Esophagus (tissue), 2 donors: Measurements from ENCODE around the gene DES. TPM values are rescaled to one million over a fixed set of nuclear protein-coding genes. Genes with fewer than 3 reads are reported as not detected.

ENCODE experiments used
- H3K27ac ChIP-seq, 2 donors: one replicate each; pipeline ENCODE4 v1.5.1; 2013; ENCODE audit warnings: low read depth in 2 of 2, mild to moderate bottlenecking in 2 of 2, inconsistent platforms in 1 of 2, low read length in 1 of 2, moderate library complexity in 1 of 2
- H3K27me3 ChIP-seq, 2 donors: one replicate each; pipeline ENCODE4 v1.6.1; 2013; ENCODE audit warnings: low read length in 2 of 2, control low read depth in 1 of 2, mild to moderate bottlenecking in 1 of 2; ENCODE audit not compliant: insufficient read depth in 2 of 2, control insufficient read depth in 1 of 2
- H3K36me3 ChIP-seq, 2 donors: one replicate each; pipeline ENCODE4 v1.6.1; 2013; ENCODE audit warnings: low read length in 1 of 2; ENCODE audit not compliant: control insufficient read depth in 2 of 2, insufficient read depth in 2 of 2
- H3K4me1 ChIP-seq, 2 donors: one replicate each; pipeline ENCODE4 v1.6.1; 2013; ENCODE audit warnings: low read length in 1 of 2; ENCODE audit not compliant: control insufficient read depth in 2 of 2, insufficient read depth in 2 of 2
- H3K4me3 ChIP-seq, 2 donors: one replicate each; pipeline ENCODE4 v1.5.1; 2013; ENCODE audit warnings: low read length in 2 of 2, mild to moderate bottlenecking in 2 of 2, low read depth in 1 of 2, moderate library complexity in 1 of 2
- H3K9me3 ChIP-seq, 2 donors: one replicate each; pipeline ENCODE4 v1.6.1; 2013; ENCODE audit warnings: mild to moderate bottlenecking in 2 of 2, low read depth in 1 of 2, low read length in 1 of 2, moderate library complexity in 1 of 2; ENCODE audit not compliant: control insufficient read depth in 2 of 2, insufficient read depth in 1 of 2
- WGBS, 2 donors: extraction: QIAGEN DNeasy Blood & Tissue Kit; methylation state at CpG; one replicate each; pipeline ENCODE4 v1.1.7; 2013; 5-methylcytosine and 5-hydroxymethylcytosine counted together
- polyA plus RNA-seq, 2 donors: library from polyadenylated mRNA; stranded (reverse); fragments of 200-250 nt; gene quantifications; one replicate each; pipeline ENCODE4 v1.2.3, GENCODE V29; 2013
- donor health status: healthy with polysubstance abuse.
- donor health status: Bipolar disorder and iron deficiency.

Gene DES
- polyA plus RNA-seq, 2 donors: 672 to 686 TPM

DNA sequence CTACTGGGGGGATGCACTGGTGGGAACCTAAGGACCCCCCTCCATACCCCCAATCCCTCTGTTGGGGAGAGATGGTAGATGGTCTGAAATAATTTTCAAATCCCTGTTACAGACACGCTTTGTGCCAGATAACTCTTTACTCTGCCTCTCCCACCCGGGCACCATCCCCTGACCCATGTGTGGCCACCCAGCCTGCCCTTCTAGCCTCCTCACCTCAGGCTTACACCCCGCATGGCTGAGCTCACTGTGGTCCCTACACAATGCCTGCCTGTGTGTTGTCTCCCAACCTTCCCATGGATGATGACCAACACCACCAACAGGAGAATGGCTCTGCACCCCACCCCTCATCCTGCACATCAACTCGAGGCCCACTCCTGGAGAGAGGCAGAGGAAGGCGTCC is 31.4 kb downstream of the DES start:
- H3K4me3 ChIP-seq: no peak overlapping the region
- H3K4me1 ChIP-seq: peaks cover 0 to 8% of the 10 kb centered on the region in 2 donors
- 78 to 85% methylated on average over 5 of the region's 5 CpGs for WGBS, 2 donors
- peak overlapping the region; percentile 44 to 71 for H3K27ac ChIP-seq
- no peaks in the 10 kb centered on the region for H3K9me3 ChIP-seq
- no peaks in the 10 kb centered on the region for H3K27me3 ChIP-seq
- H3K36me3 ChIP-seq: no peaks in the 10 kb centered on the region

DNA sequence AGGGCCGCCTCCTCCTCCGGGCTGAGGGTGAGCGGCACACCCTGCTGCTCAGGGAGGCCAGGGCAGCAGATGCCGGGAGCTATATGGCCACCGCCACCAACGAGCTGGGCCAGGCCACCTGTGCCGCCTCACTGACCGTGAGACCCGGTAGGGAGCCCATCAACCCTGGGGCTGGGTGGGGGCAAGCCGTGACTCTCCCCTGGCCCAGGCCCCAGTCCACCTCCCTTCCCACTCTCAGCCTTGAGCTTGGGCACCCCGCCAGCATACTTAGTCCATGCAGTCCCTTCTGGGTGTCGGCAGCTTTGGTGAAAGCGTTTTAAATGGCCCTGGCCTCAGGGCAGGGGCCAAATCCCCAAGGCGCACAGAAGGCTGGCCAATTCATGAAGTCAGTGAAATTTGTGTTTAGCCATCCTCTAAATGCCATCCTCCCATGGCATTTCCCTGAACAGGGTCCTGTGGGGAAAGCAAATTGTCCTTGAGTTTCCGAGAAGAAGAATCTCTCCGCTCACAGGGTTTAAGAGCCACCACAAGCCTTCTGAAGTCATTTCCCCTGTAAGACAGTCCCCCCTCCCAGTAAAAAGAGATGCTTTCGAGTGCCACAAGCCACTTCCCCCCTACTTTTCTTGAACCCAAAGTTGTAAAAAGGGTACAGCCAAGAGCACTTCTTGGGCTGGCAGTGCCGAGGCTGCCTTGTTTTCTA is 33.6 kb downstream of the DES start:
- Histone ChIP-seq H3K36me3 (no peaks in the 10 kb centered on the region), H3K9me3 (no peaks in the 10 kb centered on the region), H3K27me3 (no peaks in the 10 kb centered on the region), H3K4me1 (peaks cover 0 to 8% of the 10 kb centered on the region in 2 donors), H3K4me3 (no peak overlapping the region), H3K27ac (peak overlapping the region; percentile 50 to 51)
- 65 to 66% methylated on average over 18 of the region's 18 CpGs for WGBS, 2 donors

DNA sequence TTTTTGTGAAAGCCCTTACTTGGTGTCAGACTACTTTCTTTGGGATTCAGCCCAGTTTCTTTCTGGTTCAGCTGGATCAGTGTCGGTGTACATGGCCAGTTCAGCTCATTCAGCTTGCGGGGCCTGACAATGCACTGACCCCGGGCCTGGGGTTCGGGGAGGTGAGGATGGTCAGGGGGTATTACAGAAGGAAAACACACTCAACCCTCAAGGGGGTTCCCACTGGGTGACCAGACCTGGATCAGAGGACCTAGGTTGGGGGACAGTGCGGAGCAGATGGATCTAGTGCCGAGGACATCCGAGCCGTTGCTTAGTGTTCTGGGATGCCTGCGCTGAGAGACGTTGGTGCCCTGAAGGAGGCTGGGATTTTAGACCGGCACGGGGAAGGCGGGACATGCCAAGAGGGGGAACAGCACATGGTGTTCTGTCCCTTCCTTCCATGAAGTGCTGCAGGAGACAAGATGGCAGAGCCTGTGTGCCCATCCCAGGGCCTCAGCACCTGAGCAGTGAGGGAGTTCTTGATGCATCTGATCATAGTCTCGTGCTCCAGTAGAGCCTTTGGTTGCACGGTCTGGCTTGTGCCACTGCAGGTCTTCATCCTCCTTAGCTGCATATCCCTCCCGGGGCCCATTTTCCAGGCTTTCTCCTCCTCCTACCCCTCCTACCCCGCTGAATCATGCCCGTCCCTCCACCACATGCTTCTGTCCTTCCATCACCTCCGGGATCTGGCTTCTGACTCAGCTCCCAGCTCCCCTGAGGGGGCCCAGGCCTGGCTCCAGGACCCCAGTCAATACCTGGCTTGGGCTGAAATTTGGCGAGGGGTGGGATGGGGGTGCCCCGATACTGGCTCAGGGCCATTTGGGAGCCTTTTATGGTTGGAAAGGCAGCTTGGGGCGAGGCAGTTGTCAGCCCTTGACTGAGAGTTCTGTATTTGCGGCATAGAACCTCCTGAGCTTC is 34.5 kb downstream of the DES start:
- H3K27ac ChIP-seq: peak overlapping the region; percentile 50 to 51
- no peak overlapping the region for H3K4me3 ChIP-seq
- peaks cover 0 to 8% of the 10 kb centered on the region in 2 donors for H3K4me1 ChIP-seq
- no peaks in the 10 kb centered on the region for H3K36me3 ChIP-seq
- 50 to 56% methylated on average over 23 of the region's 23 CpGs for WGBS, 2 donors
- no peaks in the 10 kb centered on the region for H3K27me3 ChIP-seq
- H3K9me3 ChIP-seq: no peaks in the 10 kb centered on the region

DNA sequence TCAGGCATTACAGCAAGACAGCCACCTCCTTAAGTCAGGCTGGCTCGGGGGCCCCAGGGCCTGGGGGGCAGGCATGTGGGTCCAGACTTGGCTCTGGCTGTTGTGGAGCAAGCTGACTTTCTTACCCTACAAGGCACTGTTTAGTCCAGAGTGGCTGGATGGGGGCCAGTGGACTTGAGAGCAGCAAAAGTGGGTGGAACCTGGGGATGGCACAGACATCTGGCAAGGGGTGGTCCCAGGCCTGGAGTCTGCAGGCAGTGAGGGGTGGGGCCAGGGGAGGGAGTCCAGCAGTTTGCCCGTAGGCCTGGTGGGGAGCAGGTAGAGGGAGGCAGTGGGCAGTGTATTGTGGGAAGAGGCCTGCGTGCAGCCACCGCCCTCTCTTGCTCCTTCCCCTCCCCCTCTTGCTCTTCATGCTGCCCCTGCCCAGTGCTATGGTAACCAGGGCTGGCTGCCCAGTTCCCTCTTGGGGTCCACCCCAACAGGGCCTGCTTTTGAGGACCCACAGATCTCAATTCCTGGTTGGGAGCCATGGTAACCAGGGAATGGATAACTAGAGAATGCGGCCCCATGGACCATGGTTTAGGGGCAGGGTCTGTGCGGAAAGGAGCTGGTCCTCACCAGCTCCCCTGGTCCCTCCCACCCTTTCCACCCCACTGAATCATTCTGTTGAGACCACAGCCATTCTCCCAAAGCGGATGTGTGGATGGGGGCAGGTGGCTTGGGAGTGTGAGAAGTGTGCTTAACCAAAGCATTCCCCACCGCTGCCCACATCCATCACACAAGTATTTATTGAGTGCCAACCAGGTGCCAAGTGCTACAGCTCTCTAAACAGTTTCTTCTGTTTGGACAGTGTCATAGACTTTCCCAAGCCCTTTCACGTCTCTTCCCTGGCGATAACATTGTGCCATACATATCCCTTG is 35.8 kb downstream of the DES start:
- Histone ChIP-seq H3K4me1 (peaks cover 0 to 12% of the 10 kb centered on the region in 2 donors), H3K27ac (peak overlapping the region; percentile 63 to 78), H3K36me3 (no peaks in the 10 kb centered on the region), H3K9me3 (no peaks in the 10 kb centered on the region), H3K4me3 (no peak overlapping the region), H3K27me3 (no peaks in the 10 kb centered on the region)
- 61 to 66% methylated on average over 10 of the region's 10 CpGs for WGBS, 2 donors

DNA sequence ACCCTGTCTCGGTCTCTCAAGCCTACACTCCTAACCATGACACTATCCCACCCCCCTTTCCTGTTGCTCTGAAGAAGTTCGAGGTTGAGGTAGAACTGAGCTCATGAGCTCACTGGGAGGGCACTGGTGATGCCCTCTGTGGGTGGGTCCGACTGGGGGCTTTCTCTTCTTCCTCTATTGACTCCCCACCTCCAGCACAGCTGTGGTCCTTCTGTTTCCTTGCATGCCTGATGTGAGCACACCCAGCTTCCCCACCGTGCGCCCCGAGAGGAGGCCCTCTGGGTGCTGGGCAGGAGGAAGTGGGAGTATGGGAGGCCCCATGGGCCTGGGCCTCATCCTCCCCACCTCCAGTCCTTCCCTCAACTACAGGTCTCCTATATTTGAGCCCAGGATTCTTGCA is 37.4 kb downstream of the DES start:
- H3K9me3 ChIP-seq: no peaks in the 10 kb centered on the region
- H3K36me3 ChIP-seq: no peaks in the 10 kb centered on the region
- WGBS, 2 donors: 77 to 81% methylated on average over 6 of the region's 6 CpGs
- H3K4me3 ChIP-seq: no peak overlapping the region
- H3K4me1 ChIP-seq: peaks cover 0 to 12% of the 10 kb centered on the region in 2 donors
- H3K27me3 ChIP-seq: no peaks in the 10 kb centered on the region
- H3K27ac ChIP-seq: peak overlapping the region in 1 of 2 donors; percentile 19

DNA sequence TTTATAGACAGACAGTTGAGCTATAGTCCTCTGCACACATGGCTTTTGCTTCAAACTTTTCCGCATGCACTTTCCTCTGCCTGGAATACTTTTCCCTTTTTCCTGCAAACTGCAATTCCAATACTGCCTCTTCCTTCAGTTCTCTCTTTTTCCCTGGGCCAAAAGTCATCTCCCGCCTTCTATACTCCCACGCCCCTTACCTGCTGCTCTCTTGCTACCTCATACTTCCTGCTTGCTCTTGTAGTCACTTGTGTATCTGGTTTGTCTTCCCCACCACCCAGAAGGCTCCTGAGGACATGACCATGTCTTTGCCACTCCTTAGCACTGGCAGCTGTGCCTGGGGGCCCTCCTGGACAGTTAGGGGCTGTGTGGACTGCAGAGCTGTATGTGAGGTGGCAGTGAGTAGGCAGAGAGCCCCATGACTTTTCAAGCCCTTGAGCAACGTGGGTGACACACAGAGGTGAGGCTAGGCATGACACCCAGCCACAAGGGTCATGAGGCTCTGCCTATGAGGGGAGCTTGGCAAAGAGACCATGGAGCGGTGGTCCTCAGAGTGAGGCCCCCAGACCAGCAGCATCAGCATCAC is 39.7 kb downstream of the DES start:
- 61 to 69% methylated on average over 5 of the region's 5 CpGs for WGBS, 2 donors
- H3K27ac ChIP-seq: peak overlapping the region in 1 of 2 donors; percentile 36

DNA sequence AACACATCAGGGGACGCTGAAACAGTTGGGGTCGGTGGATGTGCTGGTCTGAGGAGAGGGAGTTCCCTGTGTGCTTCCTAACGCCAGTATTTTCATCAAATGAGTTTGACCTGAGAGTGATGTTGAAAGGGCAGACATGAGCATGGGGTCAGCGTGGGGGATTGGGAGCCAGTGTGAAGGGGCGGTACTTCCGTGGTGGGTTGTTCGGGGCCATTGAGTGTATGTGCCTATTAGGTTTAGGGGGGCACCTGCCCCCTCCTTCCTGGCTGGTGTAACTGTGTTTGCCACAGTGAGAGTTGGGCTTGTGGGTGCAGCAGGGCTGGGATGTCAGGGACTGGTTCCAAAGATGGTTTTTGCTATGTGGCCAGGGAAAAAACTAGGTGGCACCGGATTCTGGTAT is 40.8 kb downstream of the DES start:
- H3K27ac ChIP-seq: peak overlapping the region in 1 of 2 donors; percentile 66

More for the DNA sequence above, 39.7 kb downstream of the DES start:
- no peaks in the 10 kb centered on the region for H3K36me3 ChIP-seq
- H3K27me3 ChIP-seq: no peaks in the 10 kb centered on the region
- H3K4me1 ChIP-seq: peaks cover 4 to 12% of the 10 kb centered on the region in 2 donors
- H3K9me3 ChIP-seq: no peaks in the 10 kb centered on the region
- no peak overlapping the region for H3K4me3 ChIP-seq

DNA sequence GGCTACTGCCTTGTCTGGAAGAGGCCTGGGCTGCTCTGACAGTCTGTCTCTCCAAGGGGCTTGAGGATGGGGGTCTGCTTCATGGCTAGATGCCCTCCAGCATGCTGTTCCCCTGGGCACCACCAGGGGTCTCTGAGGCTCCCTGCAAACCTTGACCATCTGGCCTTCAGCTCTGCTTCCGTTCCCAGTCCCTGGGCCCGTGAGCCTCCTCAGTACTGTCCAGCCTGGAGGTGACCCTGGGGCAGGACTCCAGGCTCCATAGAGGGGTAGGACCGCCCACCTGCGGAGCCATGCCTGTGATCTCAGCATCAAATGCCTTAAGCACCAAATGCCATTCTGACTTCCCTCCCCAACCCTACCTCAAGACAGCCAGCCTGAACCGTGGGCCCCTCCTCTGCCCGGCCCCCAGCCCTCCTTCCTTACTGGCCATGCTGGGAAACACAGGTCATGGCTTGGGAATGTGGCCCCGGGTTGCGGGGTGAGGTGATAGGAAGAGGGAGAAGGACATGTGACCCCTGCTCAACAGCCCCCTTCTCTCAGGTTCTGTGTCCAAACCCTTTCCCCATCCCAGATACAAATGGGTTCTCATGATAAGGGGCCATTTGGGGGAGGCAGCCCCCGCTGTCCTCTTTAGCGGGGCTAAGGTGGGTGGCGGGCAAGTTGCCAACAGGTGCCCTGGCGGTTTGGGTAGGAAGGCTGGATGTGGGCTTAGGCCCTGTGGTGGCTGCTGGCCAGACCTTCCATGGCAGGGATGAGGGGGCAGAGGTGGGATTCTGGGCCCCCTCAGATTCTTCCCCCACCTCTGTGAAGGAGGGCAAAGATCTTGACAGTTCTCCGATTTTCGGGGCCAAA is 41.5 kb downstream of the DES start:
- no peaks in the 10 kb centered on the region for H3K36me3 ChIP-seq
- no peak overlapping the region for H3K4me3 ChIP-seq
- 50 to 55% methylated on average over 14 of the region's 14 CpGs for WGBS, 2 donors
- H3K27ac ChIP-seq: peak overlapping the region; percentile 66 to 70
- H3K9me3 ChIP-seq: no peaks in the 10 kb centered on the region
- no peaks in the 10 kb centered on the region for H3K27me3 ChIP-seq
- H3K4me1 ChIP-seq: peaks cover 4% of the 10 kb centered on the region in 2 donors

More for the DNA sequence above, 40.8 kb downstream of the DES start:
- H3K36me3 ChIP-seq: no peaks in the 10 kb centered on the region
- peaks cover 4 to 7% of the 10 kb centered on the region in 2 donors for H3K4me1 ChIP-seq
- H3K4me3 ChIP-seq: no peak overlapping the region
- H3K9me3 ChIP-seq: no peaks in the 10 kb centered on the region
- 83 to 86% methylated on average over 8 of the region's 8 CpGs for WGBS, 2 donors
- no peaks in the 10 kb centered on the region for H3K27me3 ChIP-seq
